Activated CD4-positive, alpha-beta T cell treated with anti-CD3 and anti-CD28 coated beads for 48 hours (primary cell): ENCODE data around the gene NOXRED1.
"Not testable (repeated sequence)": the region's sequence is repeated elsewhere in the genome, so short reads cannot be mapped to it uniquely, and the experiment has no call there.

ENCODE experiments used
- DNase-seq: peaks from one replicate; pipeline ENCODE4 v3.0.0-alpha.2; 2020

NOXRED1 gene, protein sequence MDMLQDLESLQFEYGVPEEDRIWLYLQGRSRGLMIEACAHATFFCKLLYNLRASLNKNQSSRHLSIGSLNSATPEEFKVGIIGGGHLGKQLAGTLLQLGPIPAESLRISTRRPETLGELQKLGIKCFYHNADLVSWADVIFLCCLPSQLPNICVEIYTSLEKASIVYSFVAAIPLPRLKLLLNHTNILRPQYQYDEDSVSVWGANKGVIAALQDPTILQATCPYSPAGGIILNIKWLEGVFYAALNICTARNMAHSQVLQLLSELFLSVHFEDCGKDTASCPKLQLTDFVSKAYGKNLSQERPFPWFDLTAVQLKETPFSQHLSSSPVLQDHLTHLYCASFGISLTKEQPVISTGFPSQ

DNA sequence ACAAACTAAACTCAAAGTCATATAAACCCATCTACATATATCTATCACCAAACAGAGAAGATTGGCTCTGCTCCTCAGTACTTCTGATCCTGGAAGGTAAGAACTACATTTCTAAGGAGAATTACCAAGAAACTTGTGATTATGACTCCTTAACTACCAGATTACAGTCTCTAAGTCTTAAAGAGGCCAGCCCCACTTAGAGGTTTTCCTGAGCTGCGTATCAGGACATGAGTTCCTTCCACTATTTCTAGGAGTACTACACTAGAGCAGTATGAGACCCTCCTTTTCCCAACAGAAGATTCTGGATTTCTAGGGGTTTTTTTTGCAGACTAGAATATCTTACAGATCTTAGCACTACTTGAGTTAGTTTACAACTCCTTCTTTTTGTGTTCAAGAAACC is at the start of gene NOXRED1:
TSS of gene NOXRED1 (minus strand) at position 101 of the 400 bp plus-strand sequence. CDS start 634 bp downstream, outside the sequence.
- no peak for DNase-seq

DNA sequence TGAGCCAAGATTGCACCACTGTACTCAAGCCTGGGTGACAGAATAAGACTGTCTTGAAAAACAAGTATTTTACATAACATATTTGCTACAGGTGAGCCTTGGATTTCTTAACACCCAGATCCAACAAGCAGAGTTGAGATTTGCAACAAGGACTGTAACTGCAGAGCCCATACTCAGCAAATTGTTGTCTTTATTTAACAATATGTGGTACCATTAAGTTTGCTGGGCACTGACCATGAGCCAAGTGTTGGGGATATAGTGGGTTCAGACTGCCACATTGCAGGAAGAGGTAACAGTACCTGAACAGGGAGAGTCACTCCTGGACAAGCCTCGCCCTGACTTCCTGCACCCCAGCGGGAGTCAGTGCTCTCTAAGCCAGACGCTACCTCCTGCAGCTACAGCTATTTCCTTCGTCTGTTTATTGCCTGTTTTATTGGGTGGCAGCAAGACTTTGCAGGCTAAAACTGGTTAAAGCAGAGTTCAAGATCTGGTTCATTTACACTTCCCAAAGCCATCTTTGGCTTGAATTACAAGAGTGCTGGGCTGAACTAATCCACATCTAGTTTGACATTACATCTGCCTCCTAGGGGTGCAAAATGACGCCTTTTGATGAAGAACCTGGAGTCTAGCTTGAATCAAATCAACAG is 47.0 kb upstream of the NOXRED1 start:
- no peak for DNase-seq

DNA sequence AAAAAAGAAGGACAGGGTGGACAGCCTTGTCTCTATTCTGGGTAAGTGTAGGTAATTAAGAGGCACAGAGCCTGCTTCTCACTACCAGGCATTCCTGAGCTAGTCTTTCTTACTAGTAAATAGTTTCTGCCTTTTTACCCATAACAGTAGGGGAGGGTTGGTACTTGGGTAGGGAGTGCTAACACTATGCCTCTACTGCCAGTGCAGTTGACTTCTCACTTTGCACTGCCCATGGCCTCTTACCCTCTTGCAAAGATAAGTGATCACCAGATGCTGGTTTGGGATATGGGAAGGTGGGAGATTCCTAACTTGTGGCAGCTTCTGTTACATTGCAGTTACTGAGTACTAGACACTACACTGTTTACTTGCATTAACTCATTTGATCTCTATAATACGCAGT is 46.2 kb upstream of the NOXRED1 start:
- no peak for DNase-seq

DNA sequence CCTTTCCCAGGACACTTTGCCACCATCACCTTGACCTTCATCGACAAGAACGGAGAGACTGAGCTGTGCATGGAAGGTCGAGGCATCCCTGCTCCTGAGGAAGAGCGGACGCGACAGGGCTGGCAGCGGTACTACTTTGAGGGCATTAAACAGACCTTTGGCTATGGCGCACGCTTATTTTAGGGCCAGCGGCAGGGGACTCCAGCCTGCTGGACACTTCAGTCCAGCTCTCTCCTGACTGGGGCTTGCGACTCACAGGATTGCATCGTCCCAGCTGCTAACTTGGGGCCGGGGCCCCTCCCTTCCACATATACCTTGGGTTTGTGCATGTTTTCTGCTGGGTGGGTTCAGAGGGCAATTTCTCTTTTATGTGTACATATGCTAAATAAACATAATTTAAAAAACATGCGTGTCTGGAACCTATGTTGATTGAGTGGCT is 45.8 kb upstream of the NOXRED1 start:
- DNase-seq: no peak

DNA sequence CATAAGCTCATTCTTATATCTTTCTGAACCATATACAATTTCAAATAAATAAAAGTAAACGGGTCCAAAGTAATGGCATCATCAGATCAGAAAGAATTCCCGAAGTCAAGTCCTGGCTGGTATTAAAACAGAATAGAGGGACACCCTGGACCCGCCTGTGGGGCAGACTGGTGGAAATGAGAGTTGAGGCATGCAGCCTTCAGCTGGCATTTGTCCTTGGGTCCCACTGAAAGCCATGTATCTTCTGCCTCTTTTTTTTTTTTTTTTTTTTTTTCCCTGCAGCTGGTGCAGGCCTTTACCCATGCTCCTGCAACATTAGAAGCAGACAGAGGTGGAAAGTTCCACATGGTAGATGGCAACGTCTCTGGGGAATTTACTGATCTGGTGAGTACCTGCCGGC is 44.5 kb upstream of the NOXRED1 start:
- no peak for DNase-seq

DNA sequence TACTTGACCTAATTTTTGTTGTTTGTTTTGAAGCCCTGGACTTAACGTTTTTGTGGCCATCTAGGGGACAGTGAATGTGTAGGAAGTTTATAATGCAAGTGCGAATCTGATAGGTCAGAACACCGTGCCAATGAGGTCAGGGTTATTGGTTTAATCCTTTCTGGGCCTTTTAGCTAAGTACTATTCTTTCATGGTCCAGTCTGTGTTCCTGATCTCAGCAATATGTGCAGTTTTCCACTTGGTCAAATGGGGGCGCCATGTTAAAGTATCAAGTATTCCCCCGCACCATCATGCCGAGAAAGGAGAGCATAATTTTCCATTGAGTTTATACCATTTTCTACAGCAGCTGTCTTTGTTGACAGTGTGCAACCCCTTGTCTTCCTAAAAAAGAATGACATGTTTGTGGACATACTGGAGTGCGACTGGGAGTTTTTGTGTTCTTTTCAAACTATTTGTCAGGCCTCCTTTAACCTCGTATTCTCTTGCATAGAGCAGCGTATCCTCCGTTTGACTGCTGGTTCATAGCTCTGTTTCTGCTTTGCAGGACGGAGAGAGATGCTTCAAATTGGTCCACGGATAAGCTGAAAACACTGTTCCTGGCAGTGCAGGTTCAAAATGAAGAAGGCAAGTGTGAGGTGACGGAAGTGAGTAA is 35.9 kb upstream of the NOXRED1 start:
- peak; percentile 86 for DNase-seq

DNA sequence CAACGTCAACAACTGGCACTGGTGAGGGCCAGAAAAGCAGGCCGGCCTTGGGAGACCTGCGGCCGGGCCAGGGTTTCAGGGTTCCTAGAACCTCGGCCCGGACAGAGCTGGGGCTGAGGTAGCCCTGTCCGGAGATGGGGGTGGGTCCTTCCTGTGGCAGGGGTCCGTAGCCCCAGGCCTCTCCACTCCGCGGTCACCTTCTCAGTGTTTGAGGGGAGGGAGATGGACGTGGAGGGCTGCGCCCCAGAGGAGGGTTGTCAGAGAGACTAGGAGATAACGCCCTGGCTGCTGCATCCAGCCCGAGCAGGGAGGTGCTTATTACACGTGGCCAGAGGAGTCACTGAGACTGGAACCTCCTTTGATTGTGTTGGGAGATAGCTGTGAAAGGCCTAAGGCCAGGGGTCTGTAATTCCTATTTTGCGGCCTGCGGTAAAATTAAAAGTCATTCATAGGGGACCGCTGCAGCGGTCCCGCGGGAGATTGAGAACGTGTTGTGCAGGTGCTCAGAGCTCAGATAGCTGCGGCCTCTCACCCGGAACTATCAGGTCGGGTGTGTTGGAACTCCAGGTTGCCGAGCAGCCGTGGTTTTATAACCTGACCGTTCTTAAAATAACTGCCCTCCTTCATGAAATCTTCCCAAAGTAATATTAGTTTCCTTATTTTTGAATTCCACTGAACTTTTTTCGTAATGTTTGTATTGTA is 35.1 kb upstream of the NOXRED1 start:
- DNase-seq: peak; percentile 53

DNA sequence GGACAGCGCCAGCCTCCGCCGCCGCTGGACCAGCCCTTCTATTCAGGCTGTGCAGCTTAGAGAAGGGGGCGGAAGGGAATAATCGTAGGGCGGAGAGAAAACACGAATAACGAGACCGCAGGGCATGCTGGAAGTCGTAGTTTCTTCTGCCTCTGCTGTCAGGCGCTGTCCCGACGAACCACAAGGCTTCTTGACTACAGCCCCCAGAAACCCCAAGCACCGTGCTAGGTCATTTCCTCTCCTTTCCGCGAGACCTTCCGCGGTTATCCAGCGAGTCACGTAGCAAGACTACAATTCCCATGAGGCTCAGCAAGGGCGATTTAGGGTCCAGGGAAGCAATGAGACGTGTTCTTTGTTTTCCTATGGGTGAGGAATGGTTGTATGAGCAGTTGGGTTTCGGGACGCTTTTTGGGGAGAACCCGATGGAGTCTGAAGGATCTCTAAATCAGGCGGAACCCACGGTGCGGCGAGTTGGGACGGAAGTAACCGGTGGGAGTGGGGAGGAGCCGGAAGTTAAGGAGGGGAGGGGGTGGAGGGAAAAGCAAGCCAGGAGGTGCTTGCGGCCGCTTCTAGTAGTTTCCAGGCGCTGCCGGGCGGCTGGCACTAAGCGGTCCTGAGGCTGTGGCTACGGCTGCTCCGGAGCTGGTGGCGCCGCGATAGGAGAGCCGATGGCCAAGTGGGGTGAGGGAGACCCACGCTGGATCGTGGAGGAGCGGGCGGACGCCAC is 34.4 kb upstream of the NOXRED1 start, which contains the start of the genes AHSA1 and VIPAS39:
TSS of gene AHSA1 (plus strand) at position 572 of the 727 bp plus-strand sequence. CDS start at position 669, 97 bp downstream.
TSS of gene VIPAS39 (minus strand) at position 80 of the 727 bp plus-strand sequence. CDS start 3,499 bp downstream, outside the sequence.
- peak; percentile 96 for DNase-seq

DNA sequence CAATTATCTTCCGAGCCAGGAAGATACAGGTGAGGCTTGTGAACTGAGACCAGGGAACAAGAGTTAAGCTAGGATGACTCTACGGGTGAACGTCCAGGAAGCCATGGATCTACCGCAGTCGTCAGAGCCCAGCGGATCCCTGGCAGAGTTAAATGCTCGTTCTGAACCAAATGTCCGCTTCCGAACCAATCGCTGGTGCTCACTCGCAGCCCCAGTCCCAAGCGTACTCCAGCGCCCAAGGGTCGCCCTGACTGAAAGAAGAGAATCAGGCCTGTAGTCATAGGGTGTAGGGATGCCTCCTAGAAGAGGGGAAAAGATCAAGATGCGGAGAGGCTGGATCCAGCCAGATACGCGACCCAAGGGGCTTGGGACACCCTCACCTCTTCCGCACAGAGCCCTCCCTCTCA is 33.8 kb upstream of the NOXRED1 start:
- DNase-seq: no peak

DNA sequence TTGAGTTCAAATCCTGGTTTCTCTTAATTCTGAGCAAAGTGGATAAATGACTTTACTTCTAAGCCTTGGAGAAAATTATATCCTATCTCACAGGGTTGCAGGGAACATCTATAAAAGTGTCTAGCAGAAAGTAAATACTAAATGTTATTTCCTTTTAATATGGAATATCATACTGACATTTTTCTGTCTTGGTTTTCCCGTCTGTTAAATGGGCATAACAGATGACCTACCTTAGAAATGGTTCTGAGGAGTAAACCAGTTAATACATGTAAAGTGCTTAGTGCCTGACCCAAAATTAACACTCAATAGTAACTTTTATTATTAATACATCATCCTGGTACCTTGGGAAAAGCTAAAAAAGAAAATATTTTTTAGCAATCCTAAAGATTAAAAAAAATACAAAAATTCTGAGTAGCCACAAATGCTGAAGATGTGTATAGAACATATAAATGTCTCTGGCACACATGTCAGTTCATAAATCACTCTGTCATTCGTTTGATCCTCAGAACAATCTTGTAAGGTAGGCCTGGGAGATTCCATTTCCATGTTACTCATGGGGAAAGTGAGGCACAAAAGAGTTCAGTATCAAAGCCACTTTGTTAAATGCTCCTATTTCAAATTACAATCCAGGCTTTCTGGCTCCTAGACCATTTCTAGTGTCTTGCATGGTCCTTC is 32.8 kb upstream of the NOXRED1 start:
- no peak for DNase-seq

DNA sequence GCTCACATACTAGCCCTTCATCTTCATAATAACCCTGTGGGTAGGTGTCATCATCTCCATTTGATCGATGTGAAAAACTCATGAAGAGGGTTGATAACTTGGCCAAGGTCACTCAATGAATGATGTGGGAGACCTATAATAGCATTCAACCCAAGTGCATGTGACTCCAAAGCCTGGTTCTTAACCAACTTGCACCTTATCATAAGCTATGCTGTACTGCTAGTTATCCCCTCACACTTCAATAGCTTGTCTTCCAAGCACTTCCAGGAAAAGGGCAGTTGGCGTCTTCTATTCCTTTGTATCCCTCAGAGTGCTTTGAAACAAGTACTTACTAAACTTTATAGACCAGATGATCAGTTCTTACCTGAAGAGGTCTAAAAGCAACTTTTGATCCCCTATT is 18.9 kb upstream of the NOXRED1 start:
- DNase-seq: no peak

DNA sequence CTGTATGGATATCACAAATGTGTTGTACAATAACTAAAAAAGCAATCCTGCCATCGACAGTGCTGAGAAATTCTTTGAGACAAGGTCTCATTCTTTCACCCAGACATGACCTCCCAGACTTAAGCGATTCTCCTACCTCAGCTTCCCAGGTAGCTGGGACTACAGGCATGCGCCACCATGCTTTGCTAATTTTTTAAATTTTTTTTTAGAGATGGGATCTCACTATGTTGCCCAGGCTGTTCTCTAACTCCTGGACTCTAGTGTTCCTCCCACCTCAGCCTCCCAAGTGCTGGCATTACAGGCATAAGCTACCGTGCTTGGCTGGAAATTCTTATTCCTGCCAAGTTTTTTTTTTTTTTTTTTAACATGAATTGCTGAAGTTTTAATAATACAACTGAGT is 16.5 kb upstream of the NOXRED1 start:
- no peak for DNase-seq

DNA sequence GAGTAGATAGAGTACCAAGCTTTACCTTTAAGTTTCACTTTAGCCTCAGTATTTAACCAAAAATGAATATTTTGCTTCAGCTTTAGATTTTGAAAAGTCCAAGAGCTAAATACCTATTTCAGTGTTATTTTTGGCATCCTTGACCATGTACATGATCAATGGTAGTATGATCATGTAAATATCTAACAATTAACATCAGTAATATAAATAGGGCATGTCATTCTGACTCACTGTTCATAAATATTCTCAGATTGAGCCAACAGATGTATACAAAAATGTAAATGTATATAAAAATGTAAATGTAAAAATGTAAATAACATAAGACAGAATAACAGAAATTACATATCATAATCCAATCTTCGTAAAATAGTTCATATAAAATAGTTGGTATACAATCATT is 15.3 kb upstream of the NOXRED1 start:
- DNase-seq: no peak

DNA sequence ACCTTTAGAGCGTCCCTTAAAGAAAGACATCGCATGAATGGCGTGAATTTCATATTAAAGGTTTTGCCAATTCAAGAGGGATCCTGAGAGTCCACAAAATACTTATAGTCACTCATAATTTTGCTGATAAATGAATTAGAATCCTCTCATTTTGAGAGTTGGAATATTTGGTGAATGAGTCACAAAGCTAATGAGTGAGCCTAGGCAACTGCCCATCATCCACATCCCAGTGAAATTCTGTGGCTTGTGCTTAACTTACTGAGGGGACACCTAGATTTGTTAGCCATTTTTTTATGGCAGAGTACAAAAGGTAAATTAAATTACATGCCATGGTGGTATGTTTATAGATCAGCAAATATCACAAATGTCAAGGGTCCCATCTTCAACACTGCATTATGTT is 12.7 kb upstream of the NOXRED1 start:
- no peak for DNase-seq

DNA sequence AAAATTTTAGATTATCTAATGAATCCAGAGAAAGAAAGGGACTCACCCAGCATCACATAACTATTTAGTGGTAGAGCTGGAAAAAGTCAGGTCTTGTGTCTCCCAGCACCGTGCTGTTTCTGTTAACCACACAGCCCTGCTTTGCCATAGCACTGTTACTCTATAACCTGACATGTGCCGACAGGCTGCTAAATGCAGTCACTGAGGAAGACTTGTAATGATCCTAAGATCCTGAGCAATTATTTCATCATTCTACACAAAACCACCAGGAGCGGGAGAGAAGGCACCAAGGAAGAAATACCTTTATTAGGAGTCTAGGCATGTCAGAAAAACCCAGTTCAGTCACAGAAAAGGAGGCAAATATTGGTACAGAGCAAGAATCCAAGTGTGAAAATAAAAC is 3.1 kb upstream of the NOXRED1 start:
- DNase-seq: no peak

DNA sequence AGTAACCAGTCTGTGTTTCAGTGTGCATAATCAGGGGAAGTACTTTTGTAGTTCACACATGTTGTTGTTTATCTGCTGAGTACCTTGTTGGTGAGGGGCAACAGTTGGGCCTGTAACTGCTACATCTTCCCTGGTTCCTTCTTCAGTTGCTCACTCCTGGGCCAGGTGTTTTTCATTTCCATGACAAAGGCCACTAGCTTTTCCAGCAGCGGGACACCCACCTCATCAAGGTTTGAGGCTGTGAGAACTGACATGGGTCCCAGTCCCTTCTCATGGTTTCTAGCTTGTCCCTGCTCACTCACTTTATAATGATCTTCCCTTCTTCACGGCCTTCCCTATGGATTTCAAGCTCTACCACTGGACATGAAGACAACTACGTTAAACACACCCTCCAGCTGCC is 1.5 kb upstream of the NOXRED1 start:
- no peak for DNase-seq

DNA sequence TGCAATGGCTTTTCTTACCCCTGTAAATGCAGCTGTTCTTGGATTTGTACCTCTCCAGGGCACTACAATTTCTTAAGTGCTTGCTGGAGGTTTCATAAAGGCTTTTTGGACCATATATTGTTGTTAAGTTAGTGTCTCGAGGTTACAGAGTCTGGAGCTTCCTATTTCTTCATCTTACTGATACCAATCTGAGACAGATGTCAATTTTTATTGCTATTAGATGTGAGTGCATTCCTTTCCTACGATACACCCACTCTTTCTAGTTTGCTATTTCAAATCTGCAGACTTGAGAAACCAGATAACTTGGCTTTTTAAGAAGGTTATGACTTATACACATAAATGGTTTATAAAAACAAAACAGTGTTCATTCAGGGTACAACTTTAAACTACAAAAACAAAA is 2.1 kb downstream of the NOXRED1 start:
- no peak for DNase-seq

DNA sequence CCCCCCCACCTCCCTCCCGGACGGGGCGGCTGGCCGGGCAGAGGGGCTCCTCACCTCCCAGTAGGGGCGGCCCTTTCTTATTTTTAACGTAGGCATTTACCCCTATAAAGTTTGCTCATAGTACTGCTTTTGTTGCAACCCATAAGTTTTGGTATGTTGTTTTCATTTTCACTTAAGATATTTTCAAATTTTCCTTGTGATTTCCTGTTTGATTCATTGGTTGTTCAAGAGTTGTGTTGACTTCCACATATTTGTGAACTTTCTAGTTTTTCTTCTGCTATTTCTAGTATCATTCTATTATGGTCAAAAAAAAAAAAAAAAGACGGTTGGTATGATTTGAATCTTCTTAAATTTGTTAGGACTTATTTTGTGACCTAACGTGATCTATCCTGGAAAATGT is 6.5 kb downstream of the NOXRED1 start:
- DNase-seq: no peak

DNA sequence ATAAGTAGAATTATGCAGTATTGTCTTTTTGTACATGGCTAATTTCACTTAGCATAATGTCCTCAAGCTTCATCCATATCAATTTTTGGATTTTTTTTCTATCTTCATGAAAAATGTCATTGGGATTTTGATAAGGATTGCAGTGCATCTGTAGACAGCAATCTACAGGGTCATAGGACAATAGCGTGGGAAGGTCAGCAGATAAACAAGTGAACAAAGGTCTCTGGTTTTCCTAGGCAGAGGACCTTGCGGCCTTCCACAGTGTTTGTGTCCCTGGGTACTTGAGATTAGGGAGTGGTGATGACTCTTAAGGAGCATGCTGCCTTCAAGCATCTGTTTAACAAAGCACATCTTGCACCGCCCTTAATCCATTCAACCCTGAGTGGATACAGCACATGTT is 7.2 kb downstream of the NOXRED1 start:
- DNase-seq: not testable (repeated sequence)

DNA sequence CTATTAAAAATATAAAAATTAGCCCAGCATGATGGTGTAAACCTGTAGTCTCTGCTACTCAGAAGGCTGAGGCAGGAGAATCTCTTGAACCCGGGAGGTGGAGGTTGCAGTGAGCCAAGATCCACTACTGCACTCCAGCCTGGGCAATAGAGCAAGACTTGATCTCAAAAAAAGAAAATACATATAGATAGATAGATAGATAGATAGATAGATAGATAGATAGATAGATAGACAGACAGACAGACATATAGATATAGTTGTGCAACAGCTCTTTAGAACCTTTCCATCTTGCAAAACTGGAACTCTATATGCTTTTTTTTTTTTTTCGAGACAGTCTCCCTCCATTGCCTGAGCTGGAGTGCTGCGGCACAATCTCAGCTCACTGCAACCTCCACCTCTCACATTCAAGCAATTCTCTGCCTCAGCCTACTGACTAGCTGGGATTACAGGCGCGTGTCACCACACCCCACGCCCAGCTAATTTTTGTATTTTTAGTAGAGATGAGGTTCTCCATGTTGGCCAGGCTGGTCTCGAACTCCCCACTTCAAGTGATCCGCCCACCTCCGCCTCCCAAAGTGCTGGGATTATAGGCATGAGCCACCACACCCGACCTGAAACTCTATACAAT is 7.8 kb downstream of the NOXRED1 start:
- not testable (repeated sequence) for DNase-seq

DNA sequence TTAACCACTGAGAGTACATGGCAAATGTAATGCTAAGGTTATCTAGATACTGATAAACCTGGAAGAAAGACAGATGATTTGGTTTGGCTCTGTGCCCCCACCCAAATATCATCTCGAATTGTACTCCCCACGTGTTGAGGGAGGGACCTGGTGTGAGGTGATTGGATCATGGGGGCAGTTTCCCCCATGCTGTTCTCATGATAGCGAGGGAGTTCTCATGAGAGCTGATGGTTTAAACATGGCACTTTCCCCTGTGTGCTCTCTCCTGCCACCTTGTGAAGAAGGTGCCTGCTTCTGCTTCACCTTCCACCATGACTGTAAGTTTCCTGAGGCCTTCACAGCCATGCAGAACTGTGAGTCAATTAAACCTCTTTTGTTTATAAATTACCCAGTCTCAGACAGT is 14.2 kb downstream of the NOXRED1 start:
- DNase-seq: peak; percentile 4
